HG03571 (cell line): Measurements from ENCODE around the gene ENOX2.
"Not testable (repeated sequence)": the region's sequence is repeated elsewhere in the genome, so short reads cannot be mapped to it uniquely, and the experiment has no call there.

ENCODE experiments used
- ATAC-seq: cut with Tn5 transposase; IDR thresholded peaks from one replicate; pipeline ENCODE4 v1.9.1; 2021; ENCODE audit not compliant: unreplicated experiment

Gene ENOX2

GRCh38 chrX:130902783-130903613 is at the start of gene ENOX2:
Gene ENOX2 (minus strand): TSS chrX:130903209. CDS start chrX:130703216, 199,993 bp downstream.
- ATAC-seq = peak; percentile 98

- no peak for ATAC-seq
These were observed 49.4 kb upstream of the ENOX2 start for GRCh38 chrX:130952266-130953043.

- no peak for ATAC-seq
These were observed 41.2 kb upstream of the ENOX2 start for GRCh38 chrX:130944230-130944629.

GRCh38 chrX:130937101-130937500 is 34.1 kb upstream of the ENOX2 start:
- ATAC-seq = no peak

GRCh38 chrX:130933358-130933757 is 30.3 kb upstream of the ENOX2 start:
- ATAC-seq = no peak

- not testable (repeated sequence) for ATAC-seq
These were observed 17.4 kb upstream of the ENOX2 start for GRCh38 chrX:130920405-130920804.

GRCh38 chrX:130919676-130920075 is 16.7 kb upstream of the ENOX2 start:
- ATAC-seq = not testable (repeated sequence)

- not testable (repeated sequence) for ATAC-seq
These were observed 15.5 kb upstream of the ENOX2 start for GRCh38 chrX:130918498-130918897.

GRCh38 chrX:130916636-130917422 is 13.8 kb upstream of the ENOX2 start:
- peak; percentile 57 for ATAC-seq

- no peak for ATAC-seq
These were observed 12.3 kb upstream of the ENOX2 start for GRCh38 chrX:130915302-130915701.

- ATAC-seq = no peak
These were observed 6.6 kb upstream of the ENOX2 start for GRCh38 chrX:130909469-130910136.

GRCh38 chrX:130906776-130907175 is 3.8 kb upstream of the ENOX2 start:
- no peak for ATAC-seq

- ATAC-seq = no peak
These were observed 595 bp downstream of the ENOX2 start for GRCh38 chrX:130902446-130902782.

GRCh38 chrX:130896802-130897501 is 6.1 kb downstream of the ENOX2 start:
- no peak for ATAC-seq

- ATAC-seq = no peak
These were observed 7.0 kb downstream of the ENOX2 start for GRCh38 chrX:130896026-130896425.

GRCh38 chrX:130895299-130895698 is 7.7 kb downstream of the ENOX2 start:
- ATAC-seq = no peak

GRCh38 chrX:130893356-130894085 is 9.5 kb downstream of the ENOX2 start:
- no peak for ATAC-seq

- ATAC-seq = no peak
These were observed 15.6 kb downstream of the ENOX2 start for GRCh38 chrX:130887376-130887775.

GRCh38 chrX:130885996-130886395 is 17.0 kb downstream of the ENOX2 start:
- no peak for ATAC-seq

- no peak for ATAC-seq
These were observed 17.5 kb downstream of the ENOX2 start for GRCh38 chrX:130885508-130885907.
